ENCODE measurements around the gene DEFB118.

Gene DEFB118

GRCh38 chr20:31418307-31418706, 49.9 kb downstream of the DEFB118 start:
- TF ChIP-seq POLR2A (IDR thresholded peaks at IDR 0.05; ENCODE audit: low read depth, low read length) = no peak

More at GRCh38 chr20:31418307-31418706, 49.9 kb downstream of the DEFB118 start:
- DNase-seq (ENCODE audit: insufficient read length, low spot score) = no peak
- FAIRE-seq = no peak
